HG03159 (cell line): ENCODE measurements around the gene PROKR1.
"Not testable (repeated sequence)": the region's sequence is repeated elsewhere in the genome, so short reads cannot be mapped to it uniquely, and the experiment has no call there.

Experiments used
- ATAC-seq: cut with Tn5 transposase; IDR thresholded peaks from one replicate; pipeline ENCODE4 v1.9.1; 2021; ENCODE audit warnings: mild to moderate bottlenecking, moderate library complexity; ENCODE audit not compliant: unreplicated experiment

Gene PROKR1

GRCh38 chr2:68653538-68653982, 10.2 kb downstream of the PROKR1 start:
- peak; percentile 87 for ATAC-seq

DNA sequence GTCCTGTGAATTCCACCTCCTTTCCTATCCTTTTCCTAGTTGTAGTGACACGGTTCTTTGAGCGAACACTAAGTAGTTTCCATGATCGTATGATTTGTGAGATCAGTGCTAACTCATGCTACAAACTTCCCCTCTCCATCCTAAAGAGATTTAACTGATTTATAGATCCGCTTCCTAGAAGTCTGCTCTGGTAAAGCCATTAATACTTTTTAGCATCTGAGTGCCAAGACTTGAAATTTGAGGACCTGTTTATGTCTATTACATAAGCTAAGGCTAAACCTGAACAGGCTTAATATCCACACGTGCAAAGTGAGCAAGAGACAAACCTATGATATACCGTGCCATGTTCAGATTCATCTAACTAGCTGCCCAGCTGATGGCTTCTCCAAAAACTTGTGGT, 14.9 kb downstream of the PROKR1 start:
- no peak for ATAC-seq

- no peak for ATAC-seq
Measured at GRCh38 chr2:68659081-68659480, 15.7 kb downstream of the PROKR1 start.

GRCh38 chr2:68660658-68661057, 17.3 kb downstream of the PROKR1 start:
- no peak for ATAC-seq

GRCh38 chr2:68662466-68662865, 19.1 kb downstream of the PROKR1 start:
- ATAC-seq: no peak

DNA sequence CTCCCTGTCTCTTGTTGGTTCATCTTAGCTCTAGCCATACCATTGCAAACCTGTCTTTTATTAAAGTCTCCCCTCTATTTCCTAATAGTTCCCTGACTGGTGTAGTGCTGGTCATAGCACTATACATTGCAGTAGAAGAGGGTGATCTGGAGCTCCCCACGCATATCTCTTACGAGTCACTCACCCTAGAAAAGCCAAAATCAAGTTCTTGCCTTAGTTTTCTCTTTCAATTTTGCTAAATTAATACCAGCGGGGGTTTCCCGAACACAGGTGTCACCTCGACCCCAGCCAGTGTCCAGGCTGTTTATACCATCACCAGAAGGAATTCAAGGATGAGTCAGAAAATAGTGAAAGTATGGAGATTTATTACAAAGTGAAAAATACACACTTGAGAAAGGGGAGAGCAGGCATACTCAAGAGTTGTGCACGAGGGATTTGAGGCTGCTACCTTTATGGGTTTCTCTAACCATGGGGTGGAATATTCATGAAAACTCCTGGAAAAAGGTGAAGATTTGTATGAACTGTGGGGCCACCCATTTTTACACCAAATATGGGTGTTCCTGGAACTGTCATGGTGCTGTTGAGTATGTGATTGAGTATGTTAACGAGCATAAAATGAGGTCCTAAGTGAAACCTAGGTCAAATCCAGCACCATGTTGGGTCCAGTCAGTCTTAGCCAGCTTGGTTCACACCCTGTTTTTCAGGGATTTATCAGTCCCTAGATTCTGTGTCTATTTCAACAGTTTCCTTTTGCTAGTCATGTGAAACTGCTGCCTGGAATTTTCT, 20.2 kb downstream of the PROKR1 start:
- ATAC-seq: no peak

GRCh38 chr2:68667371-68667770, 24.0 kb downstream of the PROKR1 start:
- no peak for ATAC-seq

DNA sequence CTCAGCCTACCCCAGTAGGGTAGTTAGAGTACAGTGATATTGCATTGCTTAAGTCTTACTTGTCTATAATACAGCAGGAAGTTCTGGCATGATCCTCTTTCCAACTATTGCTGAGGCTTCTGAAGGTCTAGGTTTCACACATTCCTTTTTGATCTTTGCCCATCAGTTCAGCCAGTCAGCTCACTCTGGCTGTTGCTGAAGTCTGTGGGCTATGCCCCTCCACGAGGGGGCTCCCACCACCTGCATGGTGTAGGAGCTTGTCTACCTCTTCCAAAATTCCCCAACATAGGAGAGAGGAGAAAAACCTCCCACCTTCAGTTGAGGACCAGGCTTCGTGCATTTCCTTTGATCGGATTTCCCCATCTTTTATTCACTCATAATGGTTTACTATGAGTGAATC, 26.3 kb downstream of the PROKR1 start:
- no peak for ATAC-seq

GRCh38 chr2:68671961-68672360, 28.6 kb downstream of the PROKR1 start:
- no peak for ATAC-seq

DNA sequence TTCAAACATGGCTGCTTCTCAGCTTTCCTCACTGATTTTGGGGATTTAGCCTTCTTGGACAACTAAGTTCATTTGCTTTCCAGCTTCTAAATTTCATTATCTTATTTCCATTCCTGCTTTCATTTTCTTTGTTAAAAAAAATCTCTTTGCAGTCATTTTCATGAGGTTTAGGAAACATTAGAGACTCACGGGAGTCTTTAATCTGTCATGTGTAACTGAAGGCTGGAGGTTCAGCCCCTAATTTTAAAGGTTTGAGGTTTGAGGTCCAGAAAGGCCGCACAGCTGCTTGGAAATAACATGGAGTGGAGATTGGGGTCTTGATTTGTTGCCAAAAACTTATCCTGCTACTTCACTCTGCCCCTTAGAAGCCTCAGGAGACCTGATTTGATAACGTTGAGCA, 30.3 kb downstream of the PROKR1 start:
- no peak for ATAC-seq

DNA sequence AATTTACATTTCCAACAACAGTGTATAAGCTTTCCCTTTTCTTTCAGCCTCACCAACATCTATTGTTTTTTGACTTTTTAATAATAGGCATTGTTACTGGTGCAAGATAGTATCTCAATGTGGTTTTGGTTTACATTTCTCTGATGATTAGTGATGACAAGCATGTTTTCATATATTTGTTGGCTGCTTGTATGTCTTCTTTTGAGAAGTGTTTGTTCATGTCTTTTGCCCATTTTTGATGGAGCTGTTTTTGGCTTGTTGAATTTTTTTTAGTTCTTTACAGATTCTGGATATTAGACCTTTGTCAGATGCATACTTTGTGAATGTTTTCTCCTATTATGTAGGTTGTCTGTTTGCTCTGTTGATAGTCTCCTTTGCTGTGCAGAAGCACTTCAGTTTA, 32.1 kb downstream of the PROKR1 start:
- no peak for ATAC-seq

GRCh38 chr2:68677837-68678236, 34.5 kb downstream of the PROKR1 start:
- ATAC-seq: not testable (repeated sequence)

- ATAC-seq: not testable (repeated sequence)
Measured at GRCh38 chr2:68679166-68679916, 36.0 kb downstream of the PROKR1 start.

DNA sequence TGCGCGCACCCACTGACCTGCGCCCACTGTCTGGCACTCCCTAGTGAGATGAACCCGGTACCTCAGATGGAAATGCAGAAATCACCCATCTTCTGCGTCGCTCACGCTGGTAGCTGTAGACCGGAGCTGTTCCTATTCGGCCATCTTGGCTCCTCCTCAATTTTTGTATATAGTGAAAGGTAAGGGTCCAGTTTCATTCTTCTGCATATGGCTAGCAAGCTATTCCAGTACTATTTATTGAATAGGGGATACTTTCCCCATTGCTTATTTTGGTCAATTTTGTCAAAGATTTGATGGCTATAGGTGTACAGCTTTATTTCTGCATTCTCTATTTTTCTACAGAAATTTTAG, 36.5 kb downstream of the PROKR1 start:
- not testable (repeated sequence) for ATAC-seq

- no peak for ATAC-seq
Measured at GRCh38 chr2:68684197-68684596, 40.8 kb downstream of the PROKR1 start.

DNA sequence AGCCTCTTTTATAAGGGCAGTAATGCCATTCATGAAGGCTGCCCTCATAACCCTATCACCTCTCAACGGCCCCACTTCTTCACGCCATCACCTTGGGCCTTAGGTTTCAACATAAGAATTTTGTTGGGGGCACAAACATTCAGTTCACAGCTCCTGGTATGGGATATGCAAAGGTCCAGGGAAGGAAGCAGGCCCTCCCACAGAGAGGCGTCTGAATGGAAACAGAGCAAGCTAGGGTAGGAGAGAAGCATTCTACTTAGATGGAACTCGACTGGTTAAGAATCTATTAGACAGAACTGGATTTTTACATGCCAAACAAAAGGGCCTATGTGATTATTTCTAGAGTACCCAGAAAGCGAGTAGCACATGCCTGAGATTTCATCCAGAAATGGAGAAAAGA, 42.8 kb downstream of the PROKR1 start:
- no peak for ATAC-seq

DNA sequence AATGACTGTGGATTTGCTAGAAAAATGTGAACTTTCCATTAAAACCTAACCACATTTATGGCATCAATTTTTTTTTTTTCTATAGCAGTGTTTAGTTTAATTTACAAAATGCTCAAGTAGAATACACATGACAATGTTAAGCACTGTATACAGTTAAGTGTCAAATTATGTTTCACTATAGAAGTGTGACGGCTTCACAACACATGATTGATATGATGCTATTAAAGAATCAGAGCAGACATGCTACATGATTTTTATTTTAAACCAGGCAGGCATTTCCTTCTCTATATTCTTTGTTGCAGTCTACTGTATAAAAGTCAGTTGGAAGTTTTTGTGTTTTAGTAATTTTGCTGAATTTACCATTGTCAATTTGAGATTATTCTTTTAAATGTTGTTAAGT, 43.6 kb downstream of the PROKR1 start:
- no peak for ATAC-seq

DNA sequence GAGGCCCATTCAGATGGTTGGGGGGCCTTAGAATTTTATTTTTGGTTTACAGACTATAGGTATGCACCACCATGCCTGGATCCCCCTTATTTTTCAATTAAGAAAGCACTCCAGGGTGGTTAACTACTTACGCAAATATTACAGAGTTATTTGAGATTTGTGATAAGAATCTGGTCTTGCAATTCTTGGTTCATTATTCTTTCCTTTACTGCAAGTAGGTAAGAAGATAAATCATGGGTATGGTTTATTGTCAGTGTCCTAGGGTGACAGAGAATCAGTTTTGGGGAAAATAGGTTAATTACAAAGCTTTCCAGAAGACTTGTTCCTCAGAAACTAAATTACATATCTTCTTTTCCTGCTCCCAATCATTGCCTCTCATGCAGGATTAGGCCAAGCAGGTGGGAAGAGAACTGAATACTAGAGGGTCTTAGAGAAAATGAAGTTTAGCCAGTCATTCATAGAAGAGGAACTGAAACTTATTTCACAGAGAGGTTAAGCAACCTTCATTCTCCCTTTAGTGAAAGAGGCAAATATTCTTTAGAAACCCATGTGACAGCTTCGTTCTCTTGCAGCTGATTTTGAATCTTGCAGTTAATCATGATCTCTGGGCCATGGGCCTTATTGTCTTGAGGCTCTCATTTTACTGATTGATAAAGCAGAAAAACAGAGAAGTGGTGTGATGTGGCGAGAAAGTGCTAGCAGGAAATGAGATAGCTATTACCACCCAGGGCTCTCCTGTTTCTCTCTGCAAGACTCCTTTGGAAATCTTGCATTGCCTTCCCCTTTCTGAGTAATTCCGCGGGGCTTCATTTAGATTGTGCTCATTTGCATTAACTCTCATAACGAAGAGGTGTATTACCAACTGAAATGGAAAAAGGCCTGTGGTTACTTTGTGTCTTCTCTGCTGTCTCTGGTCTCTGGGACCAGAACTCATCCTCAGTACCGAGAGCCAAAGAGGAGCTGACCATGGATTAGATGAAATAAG, 46.5 kb downstream of the PROKR1 start:
- ATAC-seq: peak; percentile 92

DNA sequence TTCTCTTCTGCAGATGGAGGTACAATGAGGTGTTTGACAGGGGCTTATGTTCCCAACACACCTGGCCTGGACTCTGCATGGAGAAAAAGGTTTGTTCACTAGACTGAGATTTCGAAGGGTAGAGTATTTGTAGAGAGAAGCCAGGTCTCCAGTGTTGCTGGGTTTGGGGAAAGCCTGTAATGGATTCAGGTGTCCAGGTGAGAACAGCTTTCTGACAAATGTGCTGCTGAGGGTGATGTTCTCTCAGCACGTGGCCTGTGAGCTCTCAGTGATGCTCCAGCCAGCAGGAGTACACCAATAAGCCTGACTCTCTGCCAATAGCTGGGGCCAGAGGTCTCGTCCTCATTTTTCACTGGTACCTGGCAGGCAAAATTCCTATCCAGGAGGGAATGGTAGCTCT, 47.5 kb downstream of the PROKR1 start:
- no peak for ATAC-seq

DNA sequence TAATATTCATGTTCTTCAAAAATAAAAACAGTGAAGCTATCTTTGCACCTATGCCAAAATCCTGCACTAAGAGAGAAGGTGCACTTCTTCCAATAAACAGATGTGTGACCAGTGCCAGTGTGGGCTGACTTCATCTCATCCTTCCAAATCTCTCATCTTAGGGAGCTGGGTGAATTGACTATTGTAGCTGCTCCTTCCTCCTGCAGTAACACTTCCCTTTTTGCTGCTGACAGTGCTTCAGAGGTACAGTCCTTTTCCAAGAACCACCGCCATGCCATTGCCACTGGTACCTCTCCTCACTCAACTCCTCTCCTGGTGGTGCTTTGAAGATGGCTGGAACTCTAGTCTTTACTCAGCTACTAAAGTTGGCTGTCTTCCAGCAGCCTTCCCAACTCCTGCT, 49.1 kb downstream of the PROKR1 start:
- ATAC-seq: no peak

GRCh38 chr2:68693951-68694350, 50.6 kb downstream of the PROKR1 start:
- ATAC-seq: no peak
